Adrenal gland (tissue), 12 donors: ENCODE results near the gene MVB12A. TPM values are rescaled to one million over a fixed set of nuclear protein-coding genes. Genes with fewer than 3 reads are reported as not detected.
A peak's percentile ranks its signal among the peaks of the same experiment; 100 is the strongest.

Experiments
- DNase-seq, 7 donors: peaks; one replicate each; pipeline ENCODE4 v3.0.0-alpha.2; 2019 to 2020
- H3K27ac ChIP-seq, 5 donors: fragments of 200-600 bp; sonication (generic) in 4 of 5; 1 replicate in 3 of 5; 2 replicates in 2 of 5; pipeline versions ENCODE4 v1.5.1 to v1.8.0; 2016 to 2020; ENCODE audit warnings: mild to moderate bottlenecking in 1 of 5
- H3K27me3 ChIP-seq: fragments of 200-600 bp; 2 replicates; pipeline ENCODE4 v1.8.0; 2021
- H3K36me3 ChIP-seq, 2 donors: fragments of 200-600 bp; replicated peaks in 1 of 2; 1 replicate in 1 of 2; 2 replicates in 1 of 2; pipeline versions ENCODE4 v1.5.1 to v1.8.0; 2018 to 2022
- H3K4me1 ChIP-seq, 2 donors: fragments of 200-600 bp; replicated peaks in 1 of 2; 1 replicate in 1 of 2; 2 replicates in 1 of 2; pipeline versions ENCODE4 v1.5.1 to v1.8.0; 2018 to 2021
- H3K4me3 ChIP-seq, 4 donors: fragments of 200-600 bp; sonication (generic) in 3 of 4; one replicate each; pipeline ENCODE4 v1.5.1; 2016 to 2018
- H3K9me3 ChIP-seq, 3 donors: fragments of 200-600 bp; sonication (generic) in 1 of 3; replicated peaks in 1 of 3; 1 replicate in 2 of 3; 2 replicates in 1 of 3; pipeline versions ENCODE4 v1.5.1 to v1.8.0; 2016 to 2021
- CTCF ChIP-seq, 6 experiments: fragments of 450-650 bp in 4 of 6; fragments of 200-600 bp in 2 of 6; sonication (generic) in 1 of 6; IDR thresholded peaks; 1 replicate in 5 of 6; 2 replicates in 1 of 6; pipeline versions ENCODE4 v1.5.1 to v1.8.0; 2016 to 2021; ENCODE audit warnings: antibody characterized with exemption in 6 of 6, mild to moderate bottlenecking in 2 of 6, moderate library complexity in 1 of 6
- POLR2A ChIP-seq, 2 donors: fragments of 450-650 bp; IDR thresholded peaks; one replicate each; pipeline ENCODE4 v1.6.1; 2017; ENCODE audit warnings: antibody characterized with exemption in 2 of 2, mild to moderate bottlenecking in 2 of 2, moderate library complexity in 1 of 2
- WGBS, 4 donors: extraction: QIAGEN DNeasy Blood & Tissue Kit in 2 of 4; methylation state at CpG; one replicate each; pipeline versions ENCODE4 v1.1.5 to v1.1.7; 2013 to 2017; 5-methylcytosine and 5-hydroxymethylcytosine counted together
- intact Hi-C, 2 donors: fragments of 100-400 bp; cut with DNase I; formaldehyde crosslinking; loops; one replicate each; pipeline versions ENCODE4 v1.14.1 to v1.15.0; 2022 to 2023
- polyA plus RNA-seq, 3 donors: library from polyadenylated mRNA; stranded (reverse); fragments of 200-250 nt in 2 of 3; fragments of 350-450 nt in 1 of 3; fragmentation: Illumina TruSeq in 1 of 3; extraction: RNeasy Lipid Tissue Mini Kit (QIAGEN cat#74804) in 1 of 3; gene quantifications; one replicate each; pipeline ENCODE4 v1.2.3, GENCODE V29; 2013 to 2014
- total RNA-seq, 9 donors: library from RNA; depleted of rRNA in 4 of 9; stranded (reverse); fragments of >200 nt in 4 of 9; fragments of 120-200 nt in 1 of 9; fragmentation: NEBNext Ultra II Directional in 1 of 9; extraction: Animal tissue kit (Norgen Biotek cat#: 25700) in 1 of 9; gene quantifications; one replicate each; pipeline versions ENCODE4 v1.1.0 to v1.2.4, GENCODE V29; 2013 to 2023
- donor health status: healthy with polysubstance abuse.
- donor health status: Bipolar disorder and iron deficiency.
- donor health status: DM: yes; HTN: yes; CAD: no.
- donor health status: DM: no; HTN: no; CAD: no.
- donor health status: DM: no; HTN: no; CAD: no.
- donor health status: DM: yes; HTN: yes; CAD: no.

Gene MVB12A
- total and polyA plus RNA-seq, 12 donors = 17.4 to 162 (median 105) TPM

- peaks cover 17% of the 10 kb centered on the region for H3K27me3 ChIP-seq
- H3K27ac ChIP-seq = no peak overlapping the region
- WGBS, 4 donors = 76 to 84% (median 81%) methylated on average over 3 of the region's 3 CpGs
Measured at GRCh38 chr19:17458970-17459369, 39.1 kb downstream of the MVB12A start.

GRCh38 chr19:17460372-17461230, 40.8 kb downstream of the MVB12A start, which contains the start of gene NXNL1:
NXNL1 (minus strand) TSS chr19:17460926; CDS start chr19:17460869, 57 bp downstream.
- intact Hi-C loops = loop anchor here in 1 of 2 donors (5.0 kb wide), 1 partner anchor 68 kb away; the partner anchor contains the start of gene CCDC194
- Histone ChIP-seq H3K4me3 (no peak within 1 kb of the TSS), H3K9me3 (no peaks in the 10 kb centered on the region), H3K27ac (no peak within 1 kb of the TSS), H3K4me1 (no peaks in the 10 kb centered on the region), H3K27me3 (peaks cover 11% of the 10 kb centered on the region), H3K36me3 (no peaks in the 10 kb centered on the region)
- TF ChIP-seq POLR2A (IDR thresholded peaks at IDR 0.05) (no peak), CTCF (IDR thresholded peaks at IDR 0.05) (no peak)
- WGBS, 4 donors = 72 to 85% (median 80%) methylated on average over 19 to 26 of the region's 26 CpGs
- no peak for DNase-seq

More at GRCh38 chr19:17458970-17459369, 39.1 kb downstream of the MVB12A start:
- intact Hi-C loops = no loop called here
- Histone ChIP-seq H3K4me3 (no peak overlapping the region), H3K9me3 (no peaks in the 10 kb centered on the region), H3K4me1 (no peaks in the 10 kb centered on the region), H3K36me3 (no peaks in the 10 kb centered on the region)
- no peak for DNase-seq
- no peak for TF ChIP-seq POLR2A (IDR thresholded peaks at IDR 0.05)

- H3K4me3 ChIP-seq = no peak overlapping the region
- H3K27me3 ChIP-seq = no peaks in the 10 kb centered on the region
- peaks cover 22% of the 10 kb centered on the region in 2 donors for H3K4me1 ChIP-seq
- WGBS, 4 donors = 36 to 46% (median 39%) methylated on average over 6 of the region's 6 CpGs
- H3K9me3 ChIP-seq = no peaks in the 10 kb centered on the region
- no peak for TF ChIP-seq CTCF (IDR thresholded peaks at IDR 0.05)
- no peak for TF ChIP-seq POLR2A (IDR thresholded peaks at IDR 0.05)
- intact Hi-C loops = no loop called here
- no peak for DNase-seq
- H3K36me3 ChIP-seq = no peaks in the 10 kb centered on the region
- peak overlapping the region in 4 of 5 donors; percentile 20 to 86 (median 78) for H3K27ac ChIP-seq
Measured at GRCh38 chr19:17466487-17466850, 46.6 kb downstream of the MVB12A start.

- H3K9me3 ChIP-seq = no peaks in the 10 kb centered on the region
- TF ChIP-seq CTCF (IDR thresholded peaks at IDR 0.05) = no peak
- TF ChIP-seq POLR2A (IDR thresholded peaks at IDR 0.05) = peak in 1 of 2 donors; percentile 21
- H3K4me3 ChIP-seq = peak overlapping the region in 1 of 4 donors; percentile 72
- peak overlapping the region; percentile 65 to 95 (median 83) for H3K27ac ChIP-seq
- peak in 1 of 7 donors; percentile 39 for DNase-seq
- intact Hi-C loops = no loop called here
- WGBS, 4 donors = 50 to 59% (median 56%) methylated on average over 12 of the region's 12 CpGs
- H3K36me3 ChIP-seq = no peaks in the 10 kb centered on the region
- peaks cover 23 to 30% of the 10 kb centered on the region in 2 donors for H3K4me1 ChIP-seq
- H3K27me3 ChIP-seq = no peaks in the 10 kb centered on the region
Measured at GRCh38 chr19:17467471-17468301, 47.8 kb downstream of the MVB12A start.
